NB4 (cell line): ENCODE measurements around the gene EIF2S3.
A peak's percentile ranks its signal among the peaks of the same experiment; 100 is the strongest.

Source experiments
- DNase-seq: peaks from one replicate; pipeline ENCODE4 v3.0.0; 2010; ENCODE audit warnings: low read depth
- H3K4me3 ChIP-seq: one replicate; pipeline ENCODE4 v1.5.1; 2011; ENCODE audit warnings: mild to moderate bottlenecking, low read depth, low read length, moderate library complexity
- CTCF ChIP-seq: IDR thresholded peaks from one replicate; pipeline ENCODE4 v1.5.1; 2012; ENCODE audit warnings: low read depth, low read length
- MYC ChIP-seq: IDR thresholded peaks from 2 replicates; pipeline ENCODE4 v1.6.1; 2011; ENCODE audit warnings: low read depth, low read length
- POLR2A ChIP-seq: IDR thresholded peaks from 2 replicates; pipeline ENCODE4 v1.6.1; 2011; ENCODE audit warnings: mild to moderate bottlenecking; ENCODE audit not compliant: insufficient read length; ENCODE audit errors: extremely low read depth
- TF ChIP-seq, protein P1 (sequence below): IDR thresholded peaks from 2 replicates; pipeline ENCODE4 v1.6.1; 2011; ENCODE audit warnings: low read depth, low read length

The EIF2S3 gene

GRCh38 chrX:24054182-24055042 lies at the start of gene EIF2S3:
Gene EIF2S3, plus strand, starts transcription at chrX:24054956. Its CDS starts 13 bp downstream, at chrX:24054969.
- TF ChIP-seq, protein P1, sequence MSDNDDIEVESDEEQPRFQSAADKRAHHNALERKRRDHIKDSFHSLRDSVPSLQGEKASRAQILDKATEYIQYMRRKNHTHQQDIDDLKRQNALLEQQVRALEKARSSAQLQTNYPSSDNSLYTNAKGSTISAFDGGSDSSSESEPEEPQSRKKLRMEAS, result peak; percentile 68
- TF ChIP-seq MYC (peak; percentile 73), CTCF (peak; percentile 54), POLR2A (peak; percentile 76)
- no peak within 1 kb of the TSS for H3K4me3 ChIP-seq
- peak; percentile 95 for DNase-seq

- no peak for DNase-seq
- no peak overlapping the region for H3K4me3 ChIP-seq
- TF ChIP-seq CTCF (no peak), MYC (no peak), POLR2A (no peak)
- TF ChIP-seq, protein P1, result no peak
Observed at GRCh38 chrX:24005028-24005427, 49.7 kb upstream of the EIF2S3 start.

GRCh38 chrX:24005867-24006266 lies 48.9 kb upstream of the EIF2S3 start:
- no peak for DNase-seq
- TF ChIP-seq CTCF, result no peak
- no peak for TF ChIP-seq POLR2A
- TF ChIP-seq, protein P1, result no peak
- TF ChIP-seq MYC, result no peak
- no peak overlapping the region for H3K4me3 ChIP-seq

DNA sequence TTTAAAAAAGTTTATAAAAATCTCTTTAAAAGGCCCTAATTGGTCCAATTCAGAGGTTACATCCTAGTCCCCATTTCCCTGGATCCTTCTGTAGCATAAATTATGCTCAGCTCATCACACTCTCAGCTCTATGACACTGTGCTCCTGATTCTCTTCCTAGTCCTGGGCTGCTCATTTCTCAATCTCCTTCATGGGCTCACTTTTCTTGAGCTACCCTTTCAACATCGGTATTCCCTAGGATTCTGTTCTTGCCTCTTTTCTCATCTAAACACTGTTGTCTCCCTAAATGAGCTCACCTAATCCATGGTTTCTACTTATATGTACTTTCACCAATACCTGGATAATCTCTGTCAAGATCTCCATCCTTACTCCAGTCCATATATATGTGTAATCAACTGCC lies 42.5 kb upstream of the EIF2S3 start:
- TF ChIP-seq MYC (no peak), CTCF (no peak), POLR2A (no peak)
- TF ChIP-seq, protein P1, result no peak
- no peak for DNase-seq

DNA sequence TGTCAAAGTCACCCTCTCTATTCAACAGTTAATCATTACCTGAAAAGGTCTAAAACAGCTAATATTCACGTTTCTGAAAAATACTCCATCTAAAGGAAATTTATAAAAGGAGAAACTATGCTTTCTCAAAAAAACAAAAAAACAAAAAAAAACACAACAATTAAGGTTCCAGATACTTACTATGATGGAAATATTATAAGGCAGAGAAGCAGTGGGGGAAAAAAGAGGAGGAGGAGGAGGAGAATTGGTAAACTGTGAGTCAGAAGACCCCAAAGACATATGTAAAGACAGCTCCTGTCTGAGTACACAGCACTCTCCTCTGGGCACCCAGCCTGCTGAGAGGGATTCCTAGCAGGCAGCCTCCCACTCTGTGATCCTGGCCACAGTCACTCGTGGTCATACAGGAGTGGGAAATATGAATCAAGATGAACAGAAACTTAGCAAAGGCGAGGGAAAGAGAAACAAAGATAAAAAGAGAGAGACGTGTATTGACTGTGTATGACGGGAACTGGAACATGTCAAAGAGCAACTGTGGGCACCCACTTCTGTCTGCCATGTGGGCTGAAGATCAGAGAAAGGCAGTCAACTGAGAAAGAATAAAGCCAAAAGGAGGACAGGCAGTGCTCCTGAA lies 40.3 kb upstream of the EIF2S3 start:
- no peak for DNase-seq
- no peak for TF ChIP-seq CTCF
- no peak for TF ChIP-seq MYC
- TF ChIP-seq, protein P1, result no peak
- TF ChIP-seq POLR2A, result no peak
- no peak overlapping the region for H3K4me3 ChIP-seq

More for the DNA sequence above, 42.5 kb upstream of the EIF2S3 start:
- no peak overlapping the region for H3K4me3 ChIP-seq
